ENCODE measurements around the gene FAHD2A.

DNA sequence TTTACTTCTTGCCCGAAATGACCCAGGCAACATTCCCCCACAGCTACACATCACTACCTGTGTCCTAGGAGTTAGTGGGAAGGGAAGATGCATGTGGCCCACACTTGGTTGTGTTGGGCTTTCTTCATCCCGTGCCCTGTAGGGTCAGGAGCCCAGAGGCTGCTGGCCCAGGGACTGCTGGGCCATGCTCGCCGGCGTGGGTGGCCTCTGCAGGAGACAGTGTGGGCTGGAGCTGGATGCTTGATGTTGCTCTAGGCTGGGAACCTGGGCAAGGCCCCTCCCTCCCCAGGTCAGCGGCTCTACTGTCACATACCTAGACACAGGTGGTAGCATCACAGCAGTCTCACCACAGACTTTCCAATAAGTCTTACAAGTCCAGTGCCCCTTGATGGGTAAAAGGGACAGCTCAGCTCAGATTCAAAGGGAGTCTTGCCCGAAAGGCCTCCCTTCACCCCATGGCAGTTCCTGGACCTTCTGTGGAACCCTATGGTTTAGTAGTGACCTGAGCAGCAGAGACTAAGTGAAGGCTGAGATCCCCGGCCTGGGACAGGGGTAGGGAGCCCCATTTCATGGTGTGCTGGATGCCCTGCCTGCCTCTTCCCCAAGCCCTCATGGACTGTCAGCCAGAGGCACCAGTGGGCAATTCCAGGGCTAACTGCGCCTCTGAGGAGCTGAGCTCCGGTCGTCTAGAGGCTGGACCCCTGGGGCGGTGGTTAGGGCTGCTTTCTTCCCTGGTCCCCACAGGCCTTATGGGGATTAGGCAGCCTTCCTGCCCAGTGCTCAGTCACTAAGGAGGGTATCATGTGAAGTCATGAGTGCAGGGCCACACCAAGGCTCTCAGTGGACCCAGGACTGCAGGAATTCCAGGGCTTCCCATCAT is 45.4 kb upstream of the FAHD2A start:
- TF ChIP-seq TAF1 (IDR thresholded peaks at IDR 0.05; ENCODE audit: low read depth, low read length) (no peak), POLR2A (IDR thresholded peaks at IDR 0.05; ENCODE audit: low read depth, low read length) (no peak), PAX5 (IDR thresholded peaks at IDR 0.05; ENCODE audit: insufficient read depth, low read length, severe bottlenecking) (no peak), POLR2AphosphoS5 (IDR thresholded peaks at IDR 0.05; ENCODE audit: low read depth, low read length) (no peak)
